Islet precursor cell (in vitro differentiated cells): ENCODE results near the gene SLC35F1.
"Not testable (repeated sequence)": the region's sequence is repeated elsewhere in the genome, so short reads cannot be mapped to it uniquely, and the experiment has no call there.

ENCODE experiments used
- DNase-seq: peaks from one replicate; pipeline ENCODE4 v3.0.0-alpha.2; 2018

Gene SLC35F1

GRCh38 chr6:118016532-118016931 is 109.5 kb downstream of the SLC35F1 start:
- no peak for DNase-seq

- DNase-seq, result no peak
These were observed 110.3 kb downstream of the SLC35F1 start for GRCh38 chr6:118017301-118017848.

- DNase-seq, result no peak
These were observed 116.7 kb downstream of the SLC35F1 start for GRCh38 chr6:118023771-118024170.

GRCh38 chr6:118029967-118030366 is 122.9 kb downstream of the SLC35F1 start:
- DNase-seq, result no peak

- DNase-seq, result not testable (repeated sequence)
These were observed 130.4 kb downstream of the SLC35F1 start for GRCh38 chr6:118037479-118037878.

- no peak for DNase-seq
These were observed 135.8 kb downstream of the SLC35F1 start for GRCh38 chr6:118042855-118043254.

GRCh38 chr6:118044275-118044674 is 137.2 kb downstream of the SLC35F1 start:
- DNase-seq, result no peak

- DNase-seq, result no peak
These were observed 147.0 kb downstream of the SLC35F1 start for GRCh38 chr6:118054082-118054481.

GRCh38 chr6:118061666-118062065 is 154.6 kb downstream of the SLC35F1 start:
- no peak for DNase-seq

- DNase-seq, result no peak
These were observed 173.5 kb downstream of the SLC35F1 start for GRCh38 chr6:118080547-118080946.

- no peak for DNase-seq
These were observed 176.6 kb downstream of the SLC35F1 start for GRCh38 chr6:118083711-118084110.

GRCh38 chr6:118085665-118086064 is 178.6 kb downstream of the SLC35F1 start:
- no peak for DNase-seq

- no peak for DNase-seq
These were observed 179.1 kb downstream of the SLC35F1 start for GRCh38 chr6:118086159-118086558.

- DNase-seq, result no peak
These were observed 185.0 kb downstream of the SLC35F1 start for GRCh38 chr6:118092086-118092485.

- no peak for DNase-seq
These were observed 190.5 kb downstream of the SLC35F1 start for GRCh38 chr6:118097576-118097975.

- no peak for DNase-seq
These were observed 193.7 kb downstream of the SLC35F1 start for GRCh38 chr6:118100717-118101116.

GRCh38 chr6:118101220-118101619 is 194.2 kb downstream of the SLC35F1 start:
- DNase-seq, result no peak

GRCh38 chr6:118101831-118102345 is 194.8 kb downstream of the SLC35F1 start:
- no peak for DNase-seq

GRCh38 chr6:118102401-118102800 is 195.3 kb downstream of the SLC35F1 start:
- no peak for DNase-seq

- no peak for DNase-seq
These were observed 196.5 kb downstream of the SLC35F1 start for GRCh38 chr6:118103381-118104146.

- DNase-seq, result no peak
These were observed 215.2 kb downstream of the SLC35F1 start for GRCh38 chr6:118122161-118122725.

- DNase-seq, result no peak
These were observed 215.7 kb downstream of the SLC35F1 start for GRCh38 chr6:118122801-118123200.

GRCh38 chr6:118123503-118124037 is 216.5 kb downstream of the SLC35F1 start:
- no peak for DNase-seq

- DNase-seq, result no peak
These were observed 217.8 kb downstream of the SLC35F1 start for GRCh38 chr6:118124851-118125250.
